Measurements from ENCODE around the gene SEMA4A.
A peak's percentile ranks its signal among the peaks of the same experiment; 100 is the strongest.

SEMA4A gene

DNA sequence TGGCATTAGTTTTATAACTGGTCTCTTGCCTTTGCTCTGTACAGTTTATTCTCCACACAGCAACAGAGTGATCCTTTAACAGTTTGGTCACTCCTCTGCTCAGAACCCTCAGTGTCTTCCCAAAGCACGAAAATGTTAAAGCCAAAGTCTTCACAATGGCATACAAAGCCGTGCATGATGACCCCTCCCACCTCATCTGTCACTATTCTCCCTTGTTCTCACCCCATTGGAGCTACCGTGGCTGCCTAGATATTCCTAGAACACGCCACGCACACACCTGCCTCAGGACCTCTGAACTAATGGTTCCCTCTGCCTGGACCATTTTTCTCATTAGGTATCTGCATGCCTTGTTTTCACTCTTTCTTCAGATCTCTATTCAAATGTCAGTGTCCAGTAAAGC, 8.6 kb upstream of the SEMA4A start:
- H3K4me3 Mint-ChIP-seq = no peak overlapping the region
- H3K27ac Mint-ChIP-seq = no peak overlapping the region
- H3K4me1 Mint-ChIP-seq = peaks cover 18% of the 10 kb centered on the region
- H3K36me3 Mint-ChIP-seq = no peaks in the 10 kb centered on the region
- peaks cover 2% of the 10 kb centered on the region for H3K27me3 Mint-ChIP-seq
- no peaks in the 10 kb centered on the region for H3K9me3 Mint-ChIP-seq

DNA sequence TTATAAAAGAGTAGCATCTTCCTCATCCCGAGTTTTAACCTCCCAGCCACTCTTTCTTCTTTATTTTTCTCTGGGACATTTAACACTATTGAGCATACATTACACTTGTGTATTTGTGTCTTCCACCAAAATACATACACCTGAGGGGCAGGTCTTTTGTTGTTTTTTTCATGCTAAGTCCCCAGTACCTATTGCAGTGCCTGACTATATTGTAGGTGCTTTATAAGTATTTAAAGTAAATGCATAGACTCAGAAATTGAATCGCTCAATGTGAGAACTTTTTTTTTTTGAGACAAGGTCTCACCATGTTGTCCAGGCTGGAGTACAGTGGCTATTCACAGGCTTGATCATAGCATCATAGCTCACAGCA, 7.8 kb upstream of the SEMA4A start:
- Mint-ChIP-seq H3K9me3 (no peaks in the 10 kb centered on the region), H3K27ac (peak overlapping the region; percentile 90), H3K27me3 (peaks cover 2% of the 10 kb centered on the region), H3K4me1 (peaks cover 18% of the 10 kb centered on the region), H3K36me3 (no peaks in the 10 kb centered on the region), H3K4me3 (peak overlapping the region; percentile 78)

GRCh38 chr1:156146020-156146768, 7.2 kb upstream of the SEMA4A start:
- Mint-ChIP-seq H3K36me3 (no peaks in the 10 kb centered on the region), H3K4me3 (peak overlapping the region; percentile 78), H3K27me3 (peaks cover 2% of the 10 kb centered on the region), H3K4me1 (peaks cover 18% of the 10 kb centered on the region), H3K27ac (peak overlapping the region; percentile 90), H3K9me3 (no peaks in the 10 kb centered on the region)

GRCh38 chr1:156146769-156147405, 6.5 kb upstream of the SEMA4A start:
- peaks cover 18% of the 10 kb centered on the region for H3K4me1 Mint-ChIP-seq
- H3K27ac Mint-ChIP-seq = peak overlapping the region; percentile 60
- no peaks in the 10 kb centered on the region for H3K9me3 Mint-ChIP-seq
- no peak overlapping the region for H3K4me3 Mint-ChIP-seq
- H3K36me3 Mint-ChIP-seq = no peaks in the 10 kb centered on the region
- H3K27me3 Mint-ChIP-seq = peaks cover 2% of the 10 kb centered on the region

GRCh38 chr1:156148216-156148615, 5.2 kb upstream of the SEMA4A start:
- Mint-ChIP-seq H3K9me3 (no peaks in the 10 kb centered on the region), H3K4me3 (no peak overlapping the region), H3K4me1 (peaks cover 22% of the 10 kb centered on the region), H3K27me3 (peaks cover 2% of the 10 kb centered on the region), H3K36me3 (no peaks in the 10 kb centered on the region), H3K27ac (peak overlapping the region; percentile 14)

GRCh38 chr1:156149374-156150332, 3.7 kb upstream of the SEMA4A start:
- H3K4me3 Mint-ChIP-seq = no peak overlapping the region
- H3K27ac Mint-ChIP-seq = peak overlapping the region; percentile 35
- H3K4me1 Mint-ChIP-seq = peaks cover 22% of the 10 kb centered on the region
- H3K36me3 Mint-ChIP-seq = no peaks in the 10 kb centered on the region
- H3K27me3 Mint-ChIP-seq = peaks cover 2% of the 10 kb centered on the region
- no peaks in the 10 kb centered on the region for H3K9me3 Mint-ChIP-seq

DNA sequence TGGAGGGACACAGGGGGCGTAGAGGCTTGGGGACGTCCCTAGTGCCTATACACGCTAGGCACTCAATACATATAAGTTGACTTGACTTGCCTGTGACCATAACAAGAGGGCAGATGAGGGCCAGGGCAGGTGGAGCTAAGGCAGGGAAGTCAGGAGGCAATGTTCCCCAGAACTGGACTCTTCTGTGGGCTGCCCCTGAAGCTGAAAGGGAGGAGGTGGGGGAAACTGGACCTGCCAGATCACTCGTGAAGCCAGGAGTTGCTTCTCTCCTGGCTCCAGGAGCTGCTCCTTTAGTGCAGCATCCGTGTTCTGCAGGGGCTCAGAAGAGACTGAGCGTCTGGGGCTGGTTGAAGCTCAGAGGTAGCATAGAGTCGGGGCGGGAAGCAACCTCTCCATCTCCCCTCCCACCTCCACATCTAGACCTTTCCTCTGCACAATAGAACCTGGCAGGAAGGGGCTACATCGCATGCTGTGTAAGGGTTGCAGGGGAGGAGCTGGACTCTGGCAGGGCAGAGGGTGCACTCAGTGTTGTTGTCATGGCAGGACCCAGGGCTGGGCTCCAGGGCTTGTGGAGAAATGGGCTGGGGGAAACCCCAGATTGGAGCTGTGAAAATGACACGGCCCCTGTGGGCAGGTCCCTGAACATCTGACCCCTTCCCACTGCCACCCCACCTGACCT, 2.9 kb upstream of the SEMA4A start:
- peak overlapping the region; percentile 23 for H3K27ac Mint-ChIP-seq
- no peak overlapping the region for H3K4me3 Mint-ChIP-seq
- peaks cover 22% of the 10 kb centered on the region for H3K4me1 Mint-ChIP-seq
- peaks cover 2% of the 10 kb centered on the region for H3K27me3 Mint-ChIP-seq
- H3K36me3 Mint-ChIP-seq = no peaks in the 10 kb centered on the region
- no peaks in the 10 kb centered on the region for H3K9me3 Mint-ChIP-seq

- no peak overlapping the region for H3K4me3 Mint-ChIP-seq
Observed at GRCh38 chr1:156151093-156151688, 2.2 kb upstream of the SEMA4A start.

DNA sequence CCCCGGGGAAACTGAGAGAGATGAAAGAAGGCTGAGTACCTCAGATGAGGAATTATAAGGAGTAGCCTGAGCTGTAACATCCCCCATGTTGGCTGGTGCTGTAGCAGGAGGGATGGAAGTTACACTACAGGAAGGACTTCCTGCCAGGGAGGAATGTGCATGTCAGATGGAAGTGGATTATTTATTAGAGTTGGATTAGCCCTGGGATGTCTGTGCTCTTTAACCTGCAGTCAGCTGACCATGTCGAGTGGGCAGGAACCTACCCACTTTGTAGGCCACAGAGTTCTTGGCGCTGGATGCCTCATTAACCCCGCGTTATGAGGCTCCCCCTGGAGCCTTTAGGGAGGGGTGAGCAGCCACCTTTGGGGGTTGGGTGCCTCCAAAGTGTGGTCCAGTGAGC, 757 bp upstream of the SEMA4A start:
- no peak overlapping the region for H3K4me3 Mint-ChIP-seq
- no peaks in the 10 kb centered on the region for H3K9me3 Mint-ChIP-seq
- H3K27ac Mint-ChIP-seq = peak overlapping the region; percentile 71
- H3K36me3 Mint-ChIP-seq = no peaks in the 10 kb centered on the region
- H3K4me1 Mint-ChIP-seq = peaks cover 16% of the 10 kb centered on the region
- no peaks in the 10 kb centered on the region for H3K27me3 Mint-ChIP-seq

More at GRCh38 chr1:156151093-156151688, 2.2 kb upstream of the SEMA4A start:
- H3K27me3 Mint-ChIP-seq = no peaks in the 10 kb centered on the region
- H3K36me3 Mint-ChIP-seq = no peaks in the 10 kb centered on the region
- H3K27ac Mint-ChIP-seq = no peak overlapping the region
- H3K4me1 Mint-ChIP-seq = peaks cover 22% of the 10 kb centered on the region
- H3K9me3 Mint-ChIP-seq = no peaks in the 10 kb centered on the region

DNA sequence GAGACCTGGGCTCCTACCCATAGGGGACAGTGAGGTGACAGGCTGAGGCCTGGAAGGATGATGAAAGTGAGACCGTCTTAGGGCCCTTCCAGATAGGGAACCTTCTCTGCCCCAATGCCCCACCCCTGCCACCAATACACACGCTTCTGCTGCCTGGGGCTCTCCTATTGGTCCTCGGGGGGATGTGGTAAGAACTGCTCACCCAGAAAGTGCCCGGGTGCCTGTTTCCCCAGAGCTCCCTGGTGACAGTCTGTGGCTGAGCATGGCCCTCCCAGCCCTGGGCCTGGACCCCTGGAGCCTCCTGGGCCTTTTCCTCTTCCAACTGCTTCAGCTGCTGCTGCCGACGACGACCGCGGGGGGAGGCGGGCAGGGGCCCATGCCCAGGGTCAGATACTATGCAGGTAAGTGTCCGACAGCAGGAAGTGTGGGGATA, 948 bp downstream of the SEMA4A start:
- no peak overlapping the region for H3K4me3 Mint-ChIP-seq
- H3K27ac Mint-ChIP-seq = no peak overlapping the region
- no peaks in the 10 kb centered on the region for H3K36me3 Mint-ChIP-seq
- no peaks in the 10 kb centered on the region for H3K27me3 Mint-ChIP-seq
- H3K4me1 Mint-ChIP-seq = peaks cover 13% of the 10 kb centered on the region
- no peaks in the 10 kb centered on the region for H3K9me3 Mint-ChIP-seq

DNA sequence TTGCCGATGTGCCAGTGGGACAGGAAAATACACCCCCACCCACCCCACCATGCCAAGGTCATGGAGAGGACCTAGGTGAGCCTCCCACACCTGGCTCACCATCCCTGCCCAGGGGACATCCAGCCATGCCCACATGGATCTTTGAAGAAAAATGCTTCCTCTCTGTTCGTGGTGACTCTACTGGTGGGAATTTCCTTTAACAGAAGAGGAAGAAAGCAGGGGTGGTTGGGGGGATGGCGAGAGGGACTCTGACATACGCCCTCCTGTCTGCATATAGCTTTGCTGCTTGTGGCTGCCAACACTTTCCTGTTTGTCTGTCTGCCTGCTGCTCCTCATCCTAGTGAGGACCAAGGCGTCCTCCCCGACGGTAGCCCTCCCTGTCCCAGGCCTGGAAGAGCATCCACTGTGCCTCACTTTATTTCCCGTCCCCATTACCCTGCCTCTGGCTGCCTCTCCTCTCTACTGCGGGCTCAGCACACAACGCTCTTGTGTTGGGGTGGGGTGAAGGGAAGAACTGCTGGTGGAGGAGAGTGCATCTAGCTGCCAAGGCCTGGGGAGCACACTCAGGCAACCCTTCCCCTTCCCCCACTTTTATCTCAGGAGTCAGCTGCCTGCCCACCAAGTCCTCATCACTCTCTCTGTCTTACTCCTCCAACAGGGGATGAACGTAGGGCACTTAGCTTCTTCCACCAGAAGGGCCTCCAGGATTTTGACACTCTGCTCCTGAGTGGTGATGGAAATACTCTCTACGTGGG, 2.5 kb downstream of the SEMA4A start:
- H3K4me1 Mint-ChIP-seq = peaks cover 28% of the 10 kb centered on the region
- peak overlapping the region; percentile 48 for H3K27ac Mint-ChIP-seq
- no peaks in the 10 kb centered on the region for H3K27me3 Mint-ChIP-seq
- H3K4me3 Mint-ChIP-seq = no peak overlapping the region
- H3K36me3 Mint-ChIP-seq = no peaks in the 10 kb centered on the region
- H3K9me3 Mint-ChIP-seq = no peaks in the 10 kb centered on the region

GRCh38 chr1:156157506-156157905, 4.1 kb downstream of the SEMA4A start:
- H3K9me3 Mint-ChIP-seq = no peaks in the 10 kb centered on the region
- H3K4me1 Mint-ChIP-seq = peaks cover 34% of the 10 kb centered on the region
- H3K27me3 Mint-ChIP-seq = no peaks in the 10 kb centered on the region
- no peak overlapping the region for H3K4me3 Mint-ChIP-seq
- H3K27ac Mint-ChIP-seq = no peak overlapping the region
- no peaks in the 10 kb centered on the region for H3K36me3 Mint-ChIP-seq

DNA sequence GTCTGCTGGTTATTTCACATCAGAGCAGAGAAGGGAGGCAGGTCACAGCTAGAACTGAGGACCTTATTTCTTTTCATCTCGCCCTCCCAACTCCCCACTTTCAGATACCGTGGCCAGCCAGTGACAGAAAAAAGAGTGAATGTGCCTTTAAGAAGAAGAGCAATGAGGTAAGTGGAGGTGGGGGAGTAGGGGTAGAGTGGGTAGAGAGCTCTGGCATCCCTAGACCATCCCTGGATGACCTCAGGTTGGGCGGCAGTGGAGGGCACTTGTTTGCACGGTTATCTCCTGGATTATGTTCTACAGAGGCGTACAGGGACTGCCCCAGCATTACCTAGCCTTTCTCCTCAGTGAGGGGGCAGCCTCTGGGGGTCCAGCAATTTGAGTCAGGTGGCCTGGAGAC, 4.6 kb downstream of the SEMA4A start:
- no peaks in the 10 kb centered on the region for H3K27me3 Mint-ChIP-seq
- peaks cover 33% of the 10 kb centered on the region for H3K4me1 Mint-ChIP-seq
- H3K9me3 Mint-ChIP-seq = no peaks in the 10 kb centered on the region
- H3K36me3 Mint-ChIP-seq = no peaks in the 10 kb centered on the region
- H3K4me3 Mint-ChIP-seq = no peak overlapping the region
- H3K27ac Mint-ChIP-seq = peak overlapping the region; percentile 53

GRCh38 chr1:156160000-156160742, 6.8 kb downstream of the SEMA4A start:
- no peaks in the 10 kb centered on the region for H3K27me3 Mint-ChIP-seq
- peak overlapping the region; percentile 76 for H3K4me3 Mint-ChIP-seq
- H3K36me3 Mint-ChIP-seq = no peaks in the 10 kb centered on the region
- peaks cover 36% of the 10 kb centered on the region for H3K4me1 Mint-ChIP-seq
- peak overlapping the region; percentile 94 for H3K27ac Mint-ChIP-seq
- H3K9me3 Mint-ChIP-seq = no peaks in the 10 kb centered on the region

Measured in activated naive CD4-positive, alpha-beta T cell treated with anti-CD3 and anti-CD28 coated beads, Interleukin-2, amount 50 U/mL, for 24 hours (primary cell).